CD4-positive, alpha-beta T cell (primary cell): ENCODE results near the gene RRP1B. TPM values are rescaled to one million over a fixed set of nuclear protein-coding genes. Genes with fewer than 3 reads are reported as not detected.

ENCODE experiments used
- ATAC-seq: fragments of 200-7000 bp; cut with Tn5 transposase; one replicate; pipeline ENCODE4 v1.10.0; 2022; ENCODE audit warnings: mild to moderate bottlenecking; ENCODE audit not compliant: poor library complexity
- CTCF ChIA-PET: fragments of 350-600 bp; sonication (Branson Sonifier 250); formaldehyde crosslinking; loops from one replicate; lab custom pipeline; 2021; ENCODE audit warnings: antibody characterized with exemption, inconsistent platforms; lab: Charles Lee
- POLR2A ChIA-PET: fragments of 350-600 bp; sonication (Branson Sonifier 250); formaldehyde crosslinking; loops from one replicate; lab custom pipeline; 2021; ENCODE audit warnings: antibody characterized with exemption, inconsistent platforms; lab: Charles Lee
- DNase-seq, 14 experiments: peaks; one replicate each; pipeline ENCODE4 v3.0.0-alpha.2; 2013 to 2020; ENCODE audit warnings: mixed read lengths in 2 of 14
- H3K27ac ChIP-seq, 2 donors: one replicate each; pipeline versions ENCODE4 v1.5.1 to v1.7.0; 2013; ENCODE audit warnings: low read length in 2 of 2, low read depth in 1 of 2, mild to moderate bottlenecking in 1 of 2
- H3K27me3 ChIP-seq, 2 experiments: 1 replicate in 1 of 2; 2 replicates in 1 of 2; pipeline versions ENCODE4 v1.6.1 to v1.7.0; 2013; ENCODE audit warnings: low read length in 2 of 2, control low read depth in 1 of 2, mild to moderate bottlenecking in 1 of 2, moderate library complexity in 1 of 2; ENCODE audit not compliant: insufficient read depth in 2 of 2, control insufficient read depth in 1 of 2
- H3K36me3 ChIP-seq: one replicate; pipeline ENCODE4 v1.6.1; 2013; ENCODE audit warnings: low read length, control low read depth; ENCODE audit not compliant: insufficient read depth
- H3K4me1 ChIP-seq: one replicate; pipeline ENCODE4 v1.6.1; 2013; ENCODE audit warnings: low read length, control low read depth; ENCODE audit not compliant: insufficient read depth
- H3K4me3 ChIP-seq: one replicate; pipeline ENCODE4 v1.5.1; 2013; ENCODE audit warnings: mild to moderate bottlenecking, low read length, moderate library complexity
- H3K9me3 ChIP-seq, 2 experiments: 1 replicate in 1 of 2; 2 replicates in 1 of 2; pipeline versions ENCODE4 v1.6.1 to v1.7.0; 2013; ENCODE audit warnings: low read length in 2 of 2, mild to moderate bottlenecking in 2 of 2, control low read depth in 1 of 2, moderate library complexity in 1 of 2; ENCODE audit not compliant: control insufficient read depth in 1 of 2, insufficient read depth in 1 of 2
- H3K27ac Mint-ChIP-seq: one replicate; pipeline ENCODE4 v1.8.0; 2020; ENCODE audit warnings: mixed read lengths
- H3K27me3 Mint-ChIP-seq: one replicate; pipeline ENCODE4 v1.8.0; 2021; ENCODE audit warnings: mixed read lengths
- H3K36me3 Mint-ChIP-seq: one replicate; pipeline ENCODE4 v1.8.0; 2021; ENCODE audit warnings: low read depth, mixed read lengths
- H3K4me1 Mint-ChIP-seq: one replicate; pipeline ENCODE4 v1.8.0; 2021; ENCODE audit warnings: low read depth, mixed read lengths
- H3K4me3 Mint-ChIP-seq: one replicate; pipeline ENCODE4 v1.8.0; 2020; ENCODE audit warnings: mild to moderate bottlenecking, mixed read lengths
- H3K9me3 Mint-ChIP-seq: one replicate; pipeline ENCODE4 v1.8.0; 2020; ENCODE audit warnings: mixed read lengths
- CTCF ChIP-seq: fragments of 200-600 bp; IDR thresholded peaks from one replicate; pipeline ENCODE4 v1.8.0; 2022; ENCODE audit warnings: antibody characterized with exemption, mild to moderate bottlenecking
- intact Hi-C, 2 experiments: fragments of 100-400 bp; cut with DNase I in 1 of 2; cut with micrococcal nuclease in 1 of 2; formaldehyde crosslinking; loops; one replicate each; pipeline versions ENCODE4 v1.15.1 to v1.9.0; 2023 to 2025; cut with DNase I, micrococcal nuclease
- total RNA-seq, 174 experiments: library from RNA in 2 of 174; stranded (reverse) in 2 of 174; gene quantifications; one replicate each; pipeline ENCODE4 v1.2.3 and lab custom pipeline; 2021 to 2026

Gene RRP1B
- total RNA-seq, 2 experiments from 2014 or later = 18.6 to 19.2 TPM

GRCh38 chr21:43691801-43692200 is 32.4 kb downstream of the RRP1B start:
- H3K27me3 Mint-ChIP-seq = no peaks in the 10 kb centered on the region
- Histone ChIP-seq H3K27ac (no peak overlapping the region), H3K27me3 (no peaks in the 10 kb centered on the region), H3K4me1 (no peaks in the 10 kb centered on the region), H3K4me3 (no peak overlapping the region), H3K9me3 (no peaks in the 10 kb centered on the region), H3K36me3 (peaks cover 87% of the 10 kb centered on the region)
- peaks cover 87% of the 10 kb centered on the region for H3K36me3 Mint-ChIP-seq
- intact Hi-C loops = no loop called here
- POLR2A ChIA-PET = no interaction called here
- CTCF ChIA-PET = no interaction called here
- DNase-seq = no peak
- H3K9me3 Mint-ChIP-seq = no peaks in the 10 kb centered on the region
- no peak for ATAC-seq
- H3K27ac Mint-ChIP-seq = no peak overlapping the region
- H3K4me1 Mint-ChIP-seq = no peaks in the 10 kb centered on the region
- no peak overlapping the region for H3K4me3 Mint-ChIP-seq
- TF ChIP-seq CTCF = no peak

- Mint-ChIP-seq H3K27me3 (no peaks in the 10 kb centered on the region), H3K4me3 (no peak overlapping the region), H3K27ac (no peak overlapping the region), H3K9me3 (peaks cover 2% of the 10 kb centered on the region), H3K4me1 (peaks cover 6% of the 10 kb centered on the region), H3K36me3 (peaks cover 87% of the 10 kb centered on the region)
- DNase-seq = no peak
- Histone ChIP-seq H3K27me3 (no peaks in the 10 kb centered on the region), H3K9me3 (no peaks in the 10 kb centered on the region), H3K36me3 (peaks cover 75% of the 10 kb centered on the region), H3K27ac (no peak overlapping the region), H3K4me3 (no peak overlapping the region), H3K4me1 (no peaks in the 10 kb centered on the region)
- POLR2A ChIA-PET = no interaction called here
- ATAC-seq = no peak
- CTCF ChIA-PET = no interaction called here
- intact Hi-C loops = no loop called here
- no peak for TF ChIP-seq CTCF
Observed at GRCh38 chr21:43692949-43693348, 33.6 kb downstream of the RRP1B start.

GRCh38 chr21:43693981-43694380 is 34.6 kb downstream of the RRP1B start:
- no peak for ATAC-seq
- no peak overlapping the region for H3K4me3 Mint-ChIP-seq
- peaks cover 7% of the 10 kb centered on the region for H3K4me1 Mint-ChIP-seq

More at GRCh38 chr21:43693981-43694380, 34.6 kb downstream of the RRP1B start:
- Histone ChIP-seq H3K4me1 (no peaks in the 10 kb centered on the region), H3K27me3 (no peaks in the 10 kb centered on the region), H3K9me3 (peaks cover 0 to 3% of the 10 kb centered on the region in 2 experiments), H3K4me3 (no peak overlapping the region), H3K27ac (no peak overlapping the region), H3K36me3 (peaks cover 65% of the 10 kb centered on the region)
- POLR2A ChIA-PET = no interaction called here
- no peak overlapping the region for H3K27ac Mint-ChIP-seq
- TF ChIP-seq CTCF = no peak
- peaks cover 2% of the 10 kb centered on the region for H3K9me3 Mint-ChIP-seq
- H3K27me3 Mint-ChIP-seq = no peaks in the 10 kb centered on the region
- intact Hi-C loops = no loop called here
- peaks cover 80% of the 10 kb centered on the region for H3K36me3 Mint-ChIP-seq
- DNase-seq = no peak
- CTCF ChIA-PET = no interaction called here
